Spleen (tissue), 11 donors: Measurements from ENCODE around the gene TBC1D13. TPM values are rescaled to one million over a fixed set of nuclear protein-coding genes. Genes with fewer than 3 reads are reported as not detected.

Experiments
- DNase-seq: peaks from one replicate; pipeline ENCODE4 v3.0.0-alpha.2; 2020
- H3K27ac ChIP-seq, 8 donors: fragments of 200-600 bp; sonication (generic) in 7 of 8; 1 replicate in 4 of 8; 2 replicates in 4 of 8; pipeline versions ENCODE4 v1.5.0 to v1.8.0; 2016 to 2021; ENCODE audit warnings: inconsistent platforms in 4 of 8, mild to moderate bottlenecking in 4 of 8, moderate library complexity in 1 of 8
- H3K27me3 ChIP-seq, 7 donors: fragments of 200-600 bp; sonication (generic) in 6 of 7; replicated peaks in 1 of 7; 1 replicate in 4 of 7; 2 replicates in 3 of 7; pipeline versions ENCODE4 v1.5.0 to v1.8.0; 2016 to 2021; ENCODE audit warnings: inconsistent platforms in 3 of 7, mild to moderate bottlenecking in 1 of 7
- H3K36me3 ChIP-seq, 6 donors: fragments of 200-600 bp; sonication (generic) in 5 of 6; 1 replicate in 4 of 6; 2 replicates in 2 of 6; pipeline versions ENCODE4 v1.5.0 to v1.8.0; 2016 to 2021; ENCODE audit warnings: inconsistent platforms in 2 of 6
- H3K4me1 ChIP-seq, 6 donors: fragments of 200-600 bp; sonication (generic) in 5 of 6; 1 replicate in 3 of 6; 2 replicates in 3 of 6; pipeline versions ENCODE4 v1.5.0 to v1.8.0; 2016 to 2021; ENCODE audit warnings: inconsistent platforms in 3 of 6
- H3K4me3 ChIP-seq, 8 donors: fragments of 200-600 bp; sonication (generic) in 7 of 8; 1 replicate in 4 of 8; 2 replicates in 4 of 8; pipeline versions ENCODE4 v1.5.0 to v1.8.0; 2016 to 2021; ENCODE audit warnings: inconsistent platforms in 4 of 8, mild to moderate bottlenecking in 4 of 8, moderate library complexity in 2 of 8
- H3K9me3 ChIP-seq, 8 donors: fragments of 200-600 bp; sonication (generic) in 7 of 8; 1 replicate in 4 of 8; 2 replicates in 4 of 8; pipeline versions ENCODE4 v1.5.0 to v1.8.0; 2016 to 2021; ENCODE audit warnings: inconsistent platforms in 4 of 8
- CTCF ChIP-seq, 11 experiments: fragments of 200-600 bp in 7 of 11; fragments of 450-650 bp in 4 of 11; sonication (generic) in 4 of 11; IDR thresholded peaks in 8 of 11; conservative IDR thresholded peaks in 3 of 11; 1 replicate in 7 of 11; 2 replicates in 4 of 11; pipeline versions ENCODE4 v1.4.0 to v1.8.0; 2016 to 2021; ENCODE audit warnings: antibody characterized with exemption in 11 of 11, inconsistent platforms in 4 of 11, mild to moderate bottlenecking in 1 of 11
- POLR2A ChIP-seq, 3 donors: fragments of 450-650 bp; IDR thresholded peaks; one replicate each; pipeline ENCODE4 v1.5.1; 2017; ENCODE audit warnings: antibody characterized with exemption in 3 of 3, mild to moderate bottlenecking in 1 of 3
- POLR2AphosphoS5 ChIP-seq, 3 donors: sonication (generic); formaldehyde crosslinking; IDR thresholded peaks; one replicate each; pipeline ENCODE4 v1.5.1; 2017; ENCODE audit warnings: antibody characterized with exemption in 3 of 3
- WGBS, 5 donors: extraction: QIAGEN DNeasy Blood & Tissue Kit in 3 of 5; methylation state at CpG; one replicate each; pipeline versions ENCODE4 v1.1.5 to v1.1.7; 2013 to 2018; 5-methylcytosine and 5-hydroxymethylcytosine counted together
- intact Hi-C: fragments of 100-400 bp; cut with DNase I; formaldehyde crosslinking; loops from one replicate; pipeline ENCODE4 v1.15.0; 2023; ENCODE audit warnings: low total_unique reads
- polyA plus RNA-seq, 3 donors: library from polyadenylated mRNA; stranded (reverse); fragments of 200-250 nt; gene quantifications; one replicate each; pipeline ENCODE4 v1.2.1, GENCODE V29; 2013
- total RNA-seq, 7 donors: library from RNA; depleted of rRNA in 3 of 7; stranded (reverse); fragments of >200 nt in 3 of 7; fragmentation: NEBNext Ultra II Directional in 4 of 7; extraction: Animal tissue kit (Norgen Biotek cat#: 25700) in 4 of 7; gene quantifications; one replicate each; pipeline versions ENCODE4 v1.1.0 to v1.2.1, GENCODE V29; 2016 to 2021
- donor health status: healthy with polysubstance abuse.
- donor health status: DM: no; HTN: no; CAD: no; lungs with moderate emphysema.
- donor health status: DM: no; HTN: no; CAD: no.
- donor health status: Bipolar disorder and iron deficiency.
- donor health status: healthy.
- donor health status: DM: no; HTN: no; CAD: no.
- donor health status: DM: yes; HTN: yes; CAD: no.

The TBC1D13 gene
- total and polyA plus RNA-seq, 10 donors: 10.8 to 34.2 (median 23.9) TPM

- TF ChIP-seq POLR2AphosphoS5 (IDR thresholded peaks at IDR 0.05): no peak
- intact Hi-C loops: no loop called here
- peaks cover 10 to 45% (median 22%) of the 10 kb centered on the region in 6 donors for H3K4me1 ChIP-seq
- no peaks in the 10 kb centered on the region for H3K9me3 ChIP-seq
- DNase-seq: no peak
- no peak overlapping the region for H3K27ac ChIP-seq
- no peaks in the 10 kb centered on the region for H3K27me3 ChIP-seq
- no peak overlapping the region for H3K4me3 ChIP-seq
- peaks cover 0 to 77% (median 64%) of the 10 kb centered on the region in 6 donors for H3K36me3 ChIP-seq
- 85 to 93% (median 91%) methylated on average over 16 to 19 of the region's 19 CpGs for WGBS, 5 donors
These were observed 36.4 kb downstream of the TBC1D13 start for GRCh38 chr9:128823362-128823902.

- H3K36me3 ChIP-seq: peaks cover 0 to 77% (median 64%) of the 10 kb centered on the region in 6 donors
- TF ChIP-seq POLR2A (IDR thresholded peaks at IDR 0.05) (no peak), CTCF (IDR thresholded peaks at IDR 0.05 in 8 of 11, conservative IDR thresholded peaks at IDR 0.05 in 3 of 11) (no peak), POLR2AphosphoS5 (IDR thresholded peaks at IDR 0.05) (no peak)
- H3K9me3 ChIP-seq: no peaks in the 10 kb centered on the region
- intact Hi-C loops: no loop called here
- no peak for DNase-seq
- H3K4me1 ChIP-seq: peaks cover 16 to 48% (median 26%) of the 10 kb centered on the region in 6 donors
- no peak overlapping the region for H3K4me3 ChIP-seq
- 85 to 99% (median 92%) methylated on average over 7 to 12 of the region's 12 CpGs for WGBS, 5 donors
- no peaks in the 10 kb centered on the region for H3K27me3 ChIP-seq
- no peak overlapping the region for H3K27ac ChIP-seq
These were observed 36.9 kb downstream of the TBC1D13 start for GRCh38 chr9:128823903-128824406.

- WGBS, 5 donors: 92 to 100% (median 95%) methylated on average over 4 to 7 of the region's 7 CpGs
These were observed 37.9 kb downstream of the TBC1D13 start for GRCh38 chr9:128824911-128825310.

GRCh38 chr9:128825923-128826700 is 39.1 kb downstream of the TBC1D13 start:
- 89 to 99% (median 95%) methylated on average over 19 to 22 of the region's 22 CpGs for WGBS, 5 donors
- peaks cover 0 to 71% (median 63%) of the 10 kb centered on the region in 6 donors for H3K36me3 ChIP-seq
- no peaks in the 10 kb centered on the region for H3K9me3 ChIP-seq
- intact Hi-C loops: no loop called here
- peaks cover 8 to 43% (median 22%) of the 10 kb centered on the region in 6 donors for H3K4me1 ChIP-seq
- H3K27ac ChIP-seq: no peak overlapping the region
- H3K27me3 ChIP-seq: no peaks in the 10 kb centered on the region
- DNase-seq: no peak
- no peak overlapping the region for H3K4me3 ChIP-seq
- TF ChIP-seq POLR2AphosphoS5 (IDR thresholded peaks at IDR 0.05) (peak in 1 of 3 donors; percentile 34), CTCF (IDR thresholded peaks at IDR 0.05 in 8 of 11, conservative IDR thresholded peaks at IDR 0.05 in 3 of 11) (no peak)

More at GRCh38 chr9:128824911-128825310, 37.9 kb downstream of the TBC1D13 start:
- intact Hi-C loops: no loop called here
- Histone ChIP-seq H3K4me1 (peaks cover 10 to 46% (median 22%) of the 10 kb centered on the region in 6 donors), H3K4me3 (no peak overlapping the region), H3K9me3 (no peaks in the 10 kb centered on the region), H3K27me3 (no peaks in the 10 kb centered on the region), H3K27ac (no peak overlapping the region), H3K36me3 (peaks cover 0 to 77% (median 64%) of the 10 kb centered on the region in 6 donors)
- no peak for TF ChIP-seq POLR2AphosphoS5 (IDR thresholded peaks at IDR 0.05)
- TF ChIP-seq POLR2A (IDR thresholded peaks at IDR 0.05): no peak
- no peak for TF ChIP-seq CTCF (IDR thresholded peaks at IDR 0.05 in 8 of 11, conservative IDR thresholded peaks at IDR 0.05 in 3 of 11)
- DNase-seq: no peak
